K562 (cell line): ENCODE data around the gene KCNN3. TPM values are rescaled to one million over a fixed set of nuclear protein-coding genes. Genes with fewer than 3 reads are reported as not detected.

Experiments
- CCNT2 ChIP-seq: IDR thresholded peaks from 2 replicates; pipeline ENCODE4 v1.6.1; 2011; ENCODE audit warnings: borderline replicate concordance, low read depth, mild to moderate bottlenecking, moderate library complexity, mixed read lengths, low read length; ENCODE audit not compliant: insufficient read length; ENCODE audit errors: extremely low read depth
- E2F8 ChIP-seq: fragments of 450-650 bp; IDR thresholded peaks from 2 replicates; pipeline ENCODE4 v1.7.1; 2018; ENCODE audit warnings: mild to moderate bottlenecking, low read depth; ENCODE audit not compliant: partially characterized antibody
- GTF3C2 ChIP-seq: IDR thresholded peaks from 3 replicates; pipeline ENCODE4 v1.6.1; 2011; ENCODE audit warnings: borderline replicate concordance, mild to moderate bottlenecking, moderate library complexity; ENCODE audit not compliant: insufficient read length; ENCODE audit errors: extremely low read depth
- ID3 ChIP-seq, 2 experiments: fragments of 250-450 bp in 1 of 2; fragments of 450-650 bp in 1 of 2; sonication (Bioruptor Pico) in 1 of 2; IDR thresholded peaks; 2 replicates each; pipeline versions ENCODE4 v1.6.1 to v1.8.0; 2016 to 2021; ENCODE audit warnings: mild to moderate bottlenecking in 2 of 2, moderate library complexity in 2 of 2, missing compliant biosample characterization in 1 of 2, missing genetic modification characterization in 1 of 2
- MLX ChIP-seq, 2 experiments: fragments of 450-650 bp in 1 of 2; sonication (generic) in 1 of 2; formaldehyde crosslinking; conservative IDR thresholded peaks; 2 replicates each; pipeline versions ENCODE4 v1.4.0 to v1.8.1; 2020 to 2022; ENCODE audit warnings: mild to moderate bottlenecking in 1 of 2, missing genetic modification reagents in 1 of 2
- NFIC ChIP-seq: fragments of 450-650 bp; IDR thresholded peaks from 2 replicates; pipeline ENCODE4 v1.6.1; 2017; ENCODE audit warnings: mild to moderate bottlenecking, inconsistent platforms
- PHF20 ChIP-seq: fragments of 450-650 bp; IDR thresholded peaks from 2 replicates; pipeline ENCODE4 v1.6.1; 2018; ENCODE audit not compliant: partially characterized antibody
- PPARD ChIP-seq: fragments of 250-450 bp; sonication (Bioruptor Pico); IDR thresholded peaks from 2 replicates; pipeline ENCODE4 v1.8.0; 2022; ENCODE audit warnings: inconsistent platforms, mild to moderate bottlenecking, moderate library complexity
- PREB ChIP-seq: sonication (generic); formaldehyde crosslinking; IDR thresholded peaks from 2 replicates; pipeline ENCODE4 v1.8.1; 2023; ENCODE audit warnings: mild to moderate bottlenecking, missing genetic modification reagents
- RAD21 ChIP-seq, 2 experiments: fragments of 250-450 bp in 1 of 2; fragments of 450-650 bp in 1 of 2; sonication (Bioruptor Pico) in 1 of 2; formaldehyde crosslinking in 1 of 2; IDR thresholded peaks in 1 of 2; conservative IDR thresholded peaks in 1 of 2; 2 replicates each; pipeline versions ENCODE4 v1.4.0 to v1.8.0; 2020 to 2022; ENCODE audit warnings: mild to moderate bottlenecking in 2 of 2, moderate library complexity in 1 of 2
- SLC30A9 ChIP-seq: fragments of 250-450 bp; sonication (Bioruptor Pico); IDR thresholded peaks from 2 replicates; pipeline ENCODE4 v1.8.0; 2022; ENCODE audit warnings: mild to moderate bottlenecking, moderate library complexity
- TFAM ChIP-seq: fragments of 250-450 bp; sonication (Bioruptor Pico); conservative IDR thresholded peaks from 2 replicates; pipeline ENCODE4 v1.5.0; 2021; ENCODE audit warnings: mild to moderate bottlenecking, moderate library complexity
- ZBTB7A ChIP-seq: IDR thresholded peaks from 2 replicates; pipeline ENCODE4 v1.6.1; 2011; ENCODE audit warnings: low read depth, mild to moderate bottlenecking, low read length, moderate library complexity, borderline replicate concordance; ENCODE audit not compliant: control insufficient read depth
- ZNF324 ChIP-seq: fragments of 250-450 bp; sonication (Bioruptor Pico); IDR thresholded peaks from 2 replicates; pipeline ENCODE4 v1.4.0; 2020; ENCODE audit warnings: mild to moderate bottlenecking
- polyA plus RNA-seq, 8 experiments: library from polyadenylated mRNA; depleted of rRNA in 4 of 8; stranded (reverse) in 5 of 8; unstranded in 3 of 8; fragments of >200 nt; fragmentation: Nextera tagmentation in 2 of 8; fragmentation: Illumina TruSeq in 1 of 8; extraction: Ambion mirVana in 2 of 8; extraction: Trizol in 1 of 8; gene quantifications; 2 replicates each; pipeline versions ENCODE4 v1.2.1 to v1.2.3, GENCODE V29; 2011 to 2014; ENCODE audit warnings: inconsistent platforms in 1 of 8, missing spikeins in 1 of 8
- total RNA-seq, 7 experiments: library from RNA; depleted of rRNA in 6 of 7; stranded (reverse); fragments of >200 nt in 6 of 7; fragmentation: Illumina TruSeq in 2 of 7; extraction: Trizol in 2 of 7; gene quantifications; 2 replicates each; pipeline versions ENCODE4 v1.2.1 to v1.2.3, GENCODE V29; 2011 to 2021; ENCODE audit warnings: low replicate concordance in 1 of 7
- TF ChIP-seq, protein P1 (sequence below), 2 experiments: fragments of 200-800 bp in 1 of 2; sonication (Bioruptor generic) in 1 of 2; sonication (generic) in 1 of 2; formaldehyde crosslinking in 1 of 2; IDR thresholded peaks in 1 of 2; conservative IDR thresholded peaks in 1 of 2; 2 replicates each; pipeline versions ENCODE4 v1.5.0 to v1.6.1; 2016 to 2020; ENCODE audit warnings: missing compliant biosample characterization in 1 of 2, missing genetic modification characterization in 1 of 2, missing genetic modification reagents in 1 of 2

Gene KCNN3
- total and polyA plus RNA-seq, 9 of the 15 experiments (the other 6 are each of a cell fraction or from before 2014, with no cell fraction given) = 0.02 to 0.03 TPM; not detected in 7

- TF ChIP-seq, protein P1, sequence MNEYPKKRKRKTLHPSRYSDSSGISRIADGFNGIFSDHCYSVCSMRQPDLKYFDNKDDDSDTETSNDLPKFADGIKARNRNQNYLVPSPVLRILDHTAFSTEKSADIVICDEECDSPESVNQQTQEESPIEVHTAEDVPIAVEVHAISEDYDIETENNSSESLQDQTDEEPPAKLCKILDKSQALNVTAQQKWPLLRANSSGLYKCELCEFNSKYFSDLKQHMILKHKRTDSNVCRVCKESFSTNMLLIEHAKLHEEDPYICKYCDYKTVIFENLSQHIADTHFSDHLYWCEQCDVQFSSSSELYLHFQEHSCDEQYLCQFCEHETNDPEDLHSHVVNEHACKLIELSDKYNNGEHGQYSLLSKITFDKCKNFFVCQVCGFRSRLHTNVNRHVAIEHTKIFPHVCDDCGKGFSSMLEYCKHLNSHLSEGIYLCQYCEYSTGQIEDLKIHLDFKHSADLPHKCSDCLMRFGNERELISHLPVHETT (CRISPR knock-in tag; conservative IDR thresholded peaks at IDR 0.05 in 1 of 2, IDR thresholded peaks at IDR 0.05 in 1 of 2) = 0 out of 4 replicates have a peak, but pooled peaks of 1 of the 2 experiments have one; percentile 16
- TF ChIP-seq E2F8 (no peak), MLX (CRISPR knock-in tag; conservative IDR thresholded peaks at IDR 0.05) (no peak), NFIC (no peak), RAD21 (CRISPR knock-in tag; conservative IDR thresholded peaks at IDR 0.05 in 1 of 2, IDR thresholded peaks at IDR 0.05 in 1 of 2) (peak; percentile 37 to 71), PHF20 (no peak), PPARD (CRISPR knock-in tag) (no peak), ID3 (CRISPR knock-in tag; IDR thresholded peaks at IDR 0.05) (no peak), ID3 (tag; IDR thresholded peaks at IDR 0.05) (0 out of 2 replicates have a peak, but pooled peaks have one; percentile 24), GTF3C2 (no peak), CCNT2 (peak; percentile 23), SLC30A9 (CRISPR knock-in tag) (no peak), ZBTB7A (peak; percentile 69; the same call in 1 of the 2 replicates), ZNF324 (no peak), TFAM (CRISPR knock-in tag) (no peak), PREB (no peak)
These were observed 109.6 kb downstream of the KCNN3 start (continued) for GRCh38 chr1:154760469-154760933.
